Esophagus squamous epithelium (tissue), 4 donors: ENCODE measurements around the gene VSIG10L.

ENCODE experiments used
- CTCF ChIP-seq, 6 experiments: fragments of 450-650 bp in 4 of 6; fragments of 200-600 bp in 2 of 6; sonication (generic) in 2 of 6; IDR thresholded peaks; one replicate each; pipeline ENCODE4 v1.5.1; 2016 to 2019; ENCODE audit warnings: antibody characterized with exemption in 6 of 6, mild to moderate bottlenecking in 4 of 6, moderate library complexity in 4 of 6
- POLR2A ChIP-seq, 4 donors: fragments of 450-650 bp; IDR thresholded peaks; one replicate each; pipeline ENCODE4 v1.6.1; 2017; ENCODE audit warnings: antibody characterized with exemption in 4 of 4, mild to moderate bottlenecking in 4 of 4, moderate library complexity in 3 of 4

- TF ChIP-seq POLR2A (IDR thresholded peaks at IDR 0.05) (no peak), CTCF (IDR thresholded peaks at IDR 0.05) (no peak)
Observed at GRCh38 chr19:51389143-51389542, 47.2 kb upstream of the VSIG10L start.
